NCI-H748 (cell line): Measurements from ENCODE around the gene LARGE1.

Experiments
- DNase-seq: peaks from one replicate; lab custom pipeline; 2025; ENCODE audit not compliant: unreplicated experiment; lab: John Stamatoyannopoulos, UW

LARGE1 gene

GRCh38 chr22:33785283-33785968, 134.8 kb downstream of the LARGE1 start:
- DNase-seq, result no peak

- no peak for DNase-seq
Measured at GRCh38 chr22:33781411-33781810, 138.9 kb downstream of the LARGE1 start.

GRCh38 chr22:33780531-33781136, 139.6 kb downstream of the LARGE1 start:
- DNase-seq, result no peak

- no peak for DNase-seq
Measured at GRCh38 chr22:33779243-33779642, 141.0 kb downstream of the LARGE1 start.

GRCh38 chr22:33776491-33776890, 143.8 kb downstream of the LARGE1 start:
- DNase-seq, result no peak

GRCh38 chr22:33774781-33775180, 145.5 kb downstream of the LARGE1 start:
- DNase-seq, result no peak

- DNase-seq, result no peak
Measured at GRCh38 chr22:33772745-33773144, 147.5 kb downstream of the LARGE1 start.

- DNase-seq, result no peak
Measured at GRCh38 chr22:33771136-33771535, 149.1 kb downstream of the LARGE1 start.

GRCh38 chr22:33770723-33771122, 149.6 kb downstream of the LARGE1 start:
- no peak for DNase-seq

- no peak for DNase-seq
Measured at GRCh38 chr22:33766091-33766490, 154.2 kb downstream of the LARGE1 start.

GRCh38 chr22:33758961-33759360, 161.3 kb downstream of the LARGE1 start:
- no peak for DNase-seq

- DNase-seq, result no peak
Measured at GRCh38 chr22:33757802-33758483, 162.3 kb downstream of the LARGE1 start.

- DNase-seq, result peak; percentile 0
Measured at GRCh38 chr22:33757041-33757801, 163.1 kb downstream of the LARGE1 start.

- no peak for DNase-seq
Measured at GRCh38 chr22:33756508-33756949, 163.7 kb downstream of the LARGE1 start.

GRCh38 chr22:33748714-33749113, 171.6 kb downstream of the LARGE1 start:
- no peak for DNase-seq

- peak; percentile 9 for DNase-seq
Measured at GRCh38 chr22:33747576-33748180, 172.6 kb downstream of the LARGE1 start.

GRCh38 chr22:33747029-33747428, 173.2 kb downstream of the LARGE1 start:
- no peak for DNase-seq

GRCh38 chr22:33746501-33746928, 173.8 kb downstream of the LARGE1 start:
- DNase-seq, result no peak

- no peak for DNase-seq
Measured at GRCh38 chr22:33745501-33745900, 174.8 kb downstream of the LARGE1 start.

GRCh38 chr22:33743756-33744155, 176.5 kb downstream of the LARGE1 start:
- no peak for DNase-seq

- DNase-seq, result no peak
Measured at GRCh38 chr22:33741025-33741424, 179.3 kb downstream of the LARGE1 start.
